GM18520 (cell line): Measurements from ENCODE around the gene FREM1.

Experiments
- ATAC-seq: cut with Tn5 transposase; IDR thresholded peaks from one replicate; pipeline ENCODE4 v1.9.1; 2021; ENCODE audit not compliant: unreplicated experiment

FREM1 gene

GRCh38 chr9:14819183-14819582, 91.0 kb downstream of the FREM1 start:
- no peak for ATAC-seq

GRCh38 chr9:14814249-14814628, 96.0 kb downstream of the FREM1 start:
- no peak for ATAC-seq

- ATAC-seq = no peak
Observed at GRCh38 chr9:14813336-14814248, 96.6 kb downstream of the FREM1 start.

GRCh38 chr9:14812806-14813205, 97.4 kb downstream of the FREM1 start:
- no peak for ATAC-seq

- ATAC-seq = no peak
Observed at GRCh38 chr9:14811844-14812243, 98.4 kb downstream of the FREM1 start.

GRCh38 chr9:14806941-14807520, 103.2 kb downstream of the FREM1 start:
- ATAC-seq = no peak

GRCh38 chr9:14799030-14799429, 111.2 kb downstream of the FREM1 start:
- ATAC-seq = no peak

- no peak for ATAC-seq
Observed at GRCh38 chr9:14797435-14797834, 112.8 kb downstream of the FREM1 start.

- ATAC-seq = no peak
Observed at GRCh38 chr9:14793389-14793788, 116.8 kb downstream of the FREM1 start.

GRCh38 chr9:14790628-14791027, 119.6 kb downstream of the FREM1 start:
- no peak for ATAC-seq

- no peak for ATAC-seq
Observed at GRCh38 chr9:14788846-14789245, 121.4 kb downstream of the FREM1 start.

- ATAC-seq = no peak
Observed at GRCh38 chr9:14783358-14783757, 126.9 kb downstream of the FREM1 start.

GRCh38 chr9:14782286-14783051, 127.8 kb downstream of the FREM1 start:
- ATAC-seq = no peak

- ATAC-seq = no peak
Observed at GRCh38 chr9:14780693-14781092, 129.5 kb downstream of the FREM1 start.

GRCh38 chr9:14780251-14780650, 130.0 kb downstream of the FREM1 start:
- no peak for ATAC-seq

GRCh38 chr9:14779566-14780022, 130.6 kb downstream of the FREM1 start:
- no peak for ATAC-seq

GRCh38 chr9:14778565-14778964, 131.7 kb downstream of the FREM1 start:
- ATAC-seq = no peak

- ATAC-seq = no peak
Observed at GRCh38 chr9:14775917-14776316, 134.3 kb downstream of the FREM1 start.

GRCh38 chr9:14770592-14770991, 139.6 kb downstream of the FREM1 start:
- no peak for ATAC-seq

GRCh38 chr9:14769230-14769571, 141.0 kb downstream of the FREM1 start:
- ATAC-seq = no peak

GRCh38 chr9:14768405-14769229, 141.6 kb downstream of the FREM1 start:
- ATAC-seq = no peak
